Stimulated activated CD8-positive, alpha-beta memory T cell treated with anti-CD3 and anti-CD28 coated beads, Interleukin-12 subunit alpha, Interleukin-12 subunit beta, amount 100 ng/mL, for 1 hour (primary cell): ENCODE data around the gene SPDYE18.
"Not testable (repeated sequence)": the region's sequence is repeated elsewhere in the genome, so short reads cannot be mapped to it uniquely, and the experiment has no call there.

Experiments used
- DNase-seq: peaks from one replicate; pipeline ENCODE4 v3.0.0-alpha.2; 2020; ENCODE audit warnings: low read depth

Gene SPDYE18

GRCh38 chr7:77062557-77062956 lies at the start of gene SPDYE18:
TSS of gene SPDYE18 (minus strand) at chr7:77062558. CDS start at chr7:77060512, 2,046 bp downstream.
- not testable (repeated sequence) for DNase-seq

GRCh38 chr7:77108362-77108761 lies 46.0 kb upstream of the SPDYE18 start:
- not testable (repeated sequence) for DNase-seq

DNA sequence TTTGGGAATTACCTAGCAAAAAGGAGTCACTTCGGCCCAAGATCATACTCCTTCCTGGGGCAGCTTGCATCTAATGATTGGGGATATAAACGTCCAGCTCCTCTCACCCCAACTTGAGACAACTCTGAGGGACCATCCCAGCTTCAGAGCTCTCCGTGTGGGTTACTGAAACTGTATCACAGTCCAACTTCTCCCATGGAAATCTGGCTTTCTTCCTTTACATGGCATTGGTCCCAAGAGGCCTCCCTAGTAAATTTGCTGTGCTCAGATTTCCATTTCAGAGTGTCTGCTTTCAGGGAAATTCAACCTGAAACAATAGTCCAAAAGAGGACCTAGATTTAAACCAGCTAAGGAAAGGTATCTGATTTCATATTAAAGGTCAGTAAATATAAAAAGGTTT lies 45.3 kb upstream of the SPDYE18 start:
- DNase-seq, result not testable (repeated sequence)

DNA sequence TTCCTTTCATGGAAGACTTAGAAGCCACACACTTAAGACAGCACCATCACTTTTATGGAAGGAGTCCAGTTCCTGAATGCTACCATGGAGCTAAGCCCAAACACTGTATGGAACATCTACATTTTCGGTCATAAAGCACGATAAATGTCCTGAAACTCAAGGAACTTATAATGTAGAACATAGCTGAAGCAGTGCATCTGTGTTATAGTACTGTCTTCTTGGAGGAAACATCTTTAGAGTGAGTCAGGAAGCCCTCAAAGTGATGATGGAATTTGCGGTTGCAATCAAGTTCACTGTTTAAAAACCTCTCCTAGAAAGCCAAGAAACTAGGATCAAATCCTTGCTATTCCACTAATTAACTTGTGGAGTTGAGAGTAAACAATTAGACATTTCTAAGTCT lies 43.5 kb upstream of the SPDYE18 start:
- not testable (repeated sequence) for DNase-seq

DNA sequence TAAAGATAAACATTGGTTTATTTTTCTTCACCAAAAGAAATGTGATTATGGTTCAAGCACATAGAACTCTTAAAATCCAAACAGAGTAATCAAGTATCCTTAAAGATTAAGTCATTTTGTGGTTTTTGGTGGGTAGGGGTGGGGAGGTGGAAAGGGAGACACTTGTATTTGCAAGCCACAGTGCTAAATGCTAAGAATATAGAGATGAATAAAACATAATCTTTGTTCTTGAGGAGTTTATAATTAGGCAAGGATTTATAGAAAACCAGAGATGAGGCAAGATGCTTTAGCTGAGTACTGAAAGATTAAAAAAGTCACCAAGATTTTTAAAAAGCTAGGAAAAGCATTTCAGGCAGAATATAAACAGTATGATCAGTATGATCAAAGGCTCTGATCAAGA lies 40.3 kb upstream of the SPDYE18 start:
- not testable (repeated sequence) for DNase-seq

GRCh38 chr7:77101187-77101586 lies 38.8 kb upstream of the SPDYE18 start:
- not testable (repeated sequence) for DNase-seq

GRCh38 chr7:77100501-77100900 lies 38.1 kb upstream of the SPDYE18 start:
- DNase-seq, result not testable (repeated sequence)

GRCh38 chr7:77092301-77092700 lies 29.9 kb upstream of the SPDYE18 start:
- not testable (repeated sequence) for DNase-seq

GRCh38 chr7:77082192-77082591 lies 19.8 kb upstream of the SPDYE18 start:
- DNase-seq, result not testable (repeated sequence)

- not testable (repeated sequence) for DNase-seq
Observed at GRCh38 chr7:77080236-77080635, 17.9 kb upstream of the SPDYE18 start.

DNA sequence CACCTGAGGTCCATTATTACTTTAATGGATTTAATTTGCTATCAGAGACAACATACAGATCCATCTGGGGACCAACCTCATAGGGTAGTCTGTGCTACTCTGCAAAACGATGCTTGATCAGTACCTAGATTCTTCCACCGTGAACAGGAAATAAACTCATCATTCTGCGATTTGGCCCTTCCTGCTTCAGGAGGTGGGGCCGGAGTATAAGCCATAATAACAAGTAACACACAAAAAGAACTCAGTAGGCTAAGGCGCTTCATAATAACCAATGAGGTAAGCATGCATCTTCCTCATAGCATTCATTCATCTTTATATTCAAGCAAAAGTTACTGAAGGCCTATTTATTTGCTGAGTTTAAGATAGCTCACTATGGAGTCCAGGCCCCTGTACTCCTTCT lies 17.3 kb upstream of the SPDYE18 start:
- DNase-seq, result not testable (repeated sequence)

GRCh38 chr7:77079112-77079511 lies 16.8 kb upstream of the SPDYE18 start:
- not testable (repeated sequence) for DNase-seq

GRCh38 chr7:77077060-77077459 lies 14.7 kb upstream of the SPDYE18 start:
- DNase-seq, result not testable (repeated sequence)

DNA sequence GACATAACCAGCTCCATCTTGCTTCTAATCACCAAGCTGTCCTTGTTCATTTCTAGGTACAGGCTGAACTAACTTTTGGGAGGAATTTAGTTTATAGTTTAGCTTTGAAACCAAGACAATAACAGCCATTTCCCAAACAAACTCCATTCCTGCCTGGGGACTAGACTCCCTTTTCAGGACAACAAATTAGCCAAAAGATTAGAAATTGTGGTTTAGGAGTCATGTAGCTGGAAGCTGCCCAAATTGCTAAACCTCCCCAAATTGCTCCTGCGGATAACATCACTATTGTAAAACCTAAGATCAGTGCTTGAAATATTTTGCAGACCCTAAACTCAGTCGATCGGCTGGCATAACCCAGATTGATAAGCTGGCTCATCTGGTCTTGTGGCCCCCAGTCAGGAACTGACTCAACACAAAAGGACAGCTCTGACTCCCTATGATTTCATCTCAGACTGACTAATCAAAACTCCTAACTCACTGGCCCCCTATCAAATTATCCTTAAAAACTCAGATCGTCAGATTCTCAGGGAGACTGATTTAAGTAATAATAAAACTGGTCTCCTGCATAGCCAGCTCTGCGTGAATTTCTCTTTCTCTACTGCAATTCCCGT lies 12.5 kb upstream of the SPDYE18 start:
- not testable (repeated sequence) for DNase-seq

GRCh38 chr7:77071108-77071507 lies 8.8 kb upstream of the SPDYE18 start:
- not testable (repeated sequence) for DNase-seq

- DNase-seq, result not testable (repeated sequence)
Observed at GRCh38 chr7:77065869-77066268, 3.5 kb upstream of the SPDYE18 start.

DNA sequence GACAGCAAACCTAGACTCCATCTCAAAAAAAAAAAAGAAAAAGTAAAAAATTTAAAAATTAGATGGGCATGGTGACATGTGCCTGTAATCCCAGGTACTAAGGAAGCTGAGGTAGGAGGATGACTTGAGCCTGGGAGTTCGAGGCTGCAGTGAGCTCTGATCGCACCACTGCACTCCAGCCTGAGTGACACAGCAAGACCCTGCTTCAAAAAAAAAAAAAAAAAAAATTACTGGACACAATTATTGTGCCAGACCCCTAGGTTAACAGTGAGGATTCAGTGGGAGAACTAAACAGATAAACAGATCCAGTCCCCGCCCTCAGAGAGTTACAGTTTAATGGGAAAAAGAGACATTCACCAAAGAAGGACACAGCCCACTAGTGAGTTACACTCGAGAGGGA lies 1.4 kb upstream of the SPDYE18 start:
- not testable (repeated sequence) for DNase-seq

- DNase-seq, result not testable (repeated sequence)
Observed at GRCh38 chr7:77032261-77032660, 30.1 kb downstream of the SPDYE18 start, which contains the start of gene SPDYE17. TSS of gene SPDYE17 (minus strand) at chr7:77032361. CDS start at chr7:77030570, 1,791 bp downstream.

- not testable (repeated sequence) for DNase-seq
Observed at GRCh38 chr7:77026349-77026748, 36.0 kb downstream of the SPDYE18 start.

DNA sequence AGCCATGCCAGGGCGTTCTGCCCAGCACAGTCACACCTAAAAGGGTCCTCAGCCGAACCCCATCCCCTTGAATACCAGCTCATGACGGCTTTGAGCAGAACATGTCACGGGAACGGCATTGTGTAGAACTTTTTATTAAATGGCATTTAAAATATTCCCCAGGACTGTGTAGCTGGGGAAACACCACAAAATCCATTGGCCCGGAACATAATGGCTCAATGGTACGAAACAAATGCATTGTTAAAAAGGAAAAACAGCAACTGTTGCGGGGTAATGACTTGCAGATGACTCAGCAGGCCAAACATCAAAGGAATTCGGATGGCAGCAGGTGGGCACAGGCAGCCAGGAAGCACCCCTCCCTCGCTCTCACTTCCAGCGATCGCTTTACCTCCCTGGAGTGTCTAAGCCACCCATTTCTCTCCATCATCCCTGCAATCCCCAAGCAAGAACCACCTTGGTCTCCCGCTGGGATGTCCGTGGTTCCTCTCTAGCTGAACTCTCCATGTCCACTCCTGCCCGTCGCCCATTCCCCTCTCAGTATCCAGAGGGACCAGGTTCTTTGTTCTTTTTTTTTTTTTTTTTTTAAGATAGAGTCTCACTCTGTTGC lies 52.2 kb downstream of the SPDYE18 start:
- not testable (repeated sequence) for DNase-seq

GRCh38 chr7:77008000-77008399 lies 54.4 kb downstream of the SPDYE18 start:
- DNase-seq, result not testable (repeated sequence)

GRCh38 chr7:77006127-77007110 lies 55.9 kb downstream of the SPDYE18 start:
- DNase-seq, result not testable (repeated sequence)
